Effector memory CD4-positive, alpha-beta T cell (primary cell): ENCODE measurements around the gene DCDC2.

Source experiments
- DNase-seq, 3 donors: peaks; one replicate each; pipeline ENCODE4 v3.0.0-alpha.2; 2020
- H3K27ac ChIP-seq: 2 replicates; pipeline ENCODE4 v1.7.0; 2013; ENCODE audit warnings: mild to moderate bottlenecking, low read length, moderate library complexity; ENCODE audit not compliant: insufficient read depth, poor library complexity, severe bottlenecking
- H3K27me3 ChIP-seq: replicated peaks from 2 replicates; pipeline ENCODE4 v1.7.0; 2013; ENCODE audit warnings: mild to moderate bottlenecking, low read length; ENCODE audit not compliant: insufficient read depth, control insufficient read depth, poor library complexity, severe bottlenecking
- H3K36me3 ChIP-seq: 2 replicates; pipeline ENCODE4 v1.7.0; 2013; ENCODE audit warnings: mild to moderate bottlenecking, low read length, moderate library complexity; ENCODE audit not compliant: control insufficient read depth, insufficient read depth
- H3K4me1 ChIP-seq: 2 replicates; pipeline ENCODE4 v1.7.0; 2013; ENCODE audit warnings: low read length, mild to moderate bottlenecking; ENCODE audit not compliant: control insufficient read depth, insufficient read depth, poor library complexity, severe bottlenecking
- H3K4me3 ChIP-seq: 2 replicates; pipeline ENCODE4 v1.7.0; 2013; ENCODE audit warnings: low read length, low read depth, mild to moderate bottlenecking; ENCODE audit not compliant: insufficient read depth, poor library complexity, severe bottlenecking
- H3K9me3 ChIP-seq: 2 replicates; pipeline ENCODE4 v1.7.0; 2013; ENCODE audit warnings: mild to moderate bottlenecking, low read length, moderate library complexity; ENCODE audit not compliant: control insufficient read depth

DCDC2 gene

DNA sequence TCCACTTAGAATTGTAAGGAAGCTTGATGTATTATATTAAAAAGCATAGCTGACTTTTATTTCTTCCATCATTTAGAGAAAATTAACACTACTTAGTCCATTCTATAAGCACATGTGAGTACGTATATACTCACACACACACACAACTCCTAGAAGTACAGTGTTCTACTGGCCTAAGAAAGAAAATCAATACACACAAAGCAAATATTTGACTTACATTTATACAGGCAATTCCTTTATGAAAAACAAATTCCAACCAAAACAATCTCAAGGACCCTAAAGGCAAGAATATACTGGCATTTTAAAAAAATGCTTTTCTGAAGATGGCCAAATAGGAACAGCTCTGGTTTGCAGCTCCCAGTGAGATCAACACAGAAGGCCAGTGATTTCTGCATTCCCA, 160.0 kb downstream of the DCDC2 start:
- Histone ChIP-seq H3K36me3 (no peaks in the 10 kb centered on the region), H3K4me3 (no peak overlapping the region), H3K4me1 (no peaks in the 10 kb centered on the region), H3K27ac (no peak overlapping the region), H3K9me3 (no peaks in the 10 kb centered on the region), H3K27me3 (no peaks in the 10 kb centered on the region)
- no peak for DNase-seq

DNA sequence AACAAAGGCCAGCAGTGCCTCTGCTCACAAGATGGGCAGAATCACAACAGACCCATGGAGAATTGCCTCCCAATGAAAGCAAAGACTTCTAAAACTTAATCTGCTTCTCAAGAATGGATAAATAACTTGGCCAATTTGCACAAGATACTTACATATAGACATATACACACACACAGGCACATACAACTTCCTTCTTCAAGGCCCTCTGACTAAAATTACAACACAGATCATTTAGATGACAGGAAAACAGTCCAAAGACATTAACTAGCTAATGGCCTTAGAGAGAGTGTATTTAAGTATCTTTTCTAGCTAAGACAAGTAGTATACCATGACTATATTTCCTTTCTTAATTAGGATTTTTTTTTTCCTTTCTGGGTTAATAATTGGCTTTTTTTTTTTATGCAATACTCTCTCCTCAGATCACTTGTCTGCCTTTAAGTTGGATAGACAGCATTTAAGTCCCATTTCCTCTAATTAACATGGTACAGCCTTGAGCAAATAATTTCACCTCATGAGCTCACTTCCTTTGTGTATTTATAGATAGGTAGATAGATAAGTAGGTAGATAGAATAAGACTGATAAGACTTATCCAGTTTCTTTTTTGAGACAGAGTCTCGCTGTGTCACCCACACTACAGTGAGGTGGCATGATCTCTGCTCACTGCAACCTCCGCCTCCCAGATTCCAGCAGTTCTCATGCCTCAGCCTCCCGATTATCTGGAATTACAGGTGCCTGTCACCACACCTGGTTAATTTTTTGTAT, 161.8 kb downstream of the DCDC2 start:
- DNase-seq, result no peak
- Histone ChIP-seq H3K4me1 (no peaks in the 10 kb centered on the region), H3K36me3 (no peaks in the 10 kb centered on the region), H3K27me3 (no peaks in the 10 kb centered on the region), H3K9me3 (no peaks in the 10 kb centered on the region), H3K4me3 (no peak overlapping the region), H3K27ac (no peak overlapping the region)

DNA sequence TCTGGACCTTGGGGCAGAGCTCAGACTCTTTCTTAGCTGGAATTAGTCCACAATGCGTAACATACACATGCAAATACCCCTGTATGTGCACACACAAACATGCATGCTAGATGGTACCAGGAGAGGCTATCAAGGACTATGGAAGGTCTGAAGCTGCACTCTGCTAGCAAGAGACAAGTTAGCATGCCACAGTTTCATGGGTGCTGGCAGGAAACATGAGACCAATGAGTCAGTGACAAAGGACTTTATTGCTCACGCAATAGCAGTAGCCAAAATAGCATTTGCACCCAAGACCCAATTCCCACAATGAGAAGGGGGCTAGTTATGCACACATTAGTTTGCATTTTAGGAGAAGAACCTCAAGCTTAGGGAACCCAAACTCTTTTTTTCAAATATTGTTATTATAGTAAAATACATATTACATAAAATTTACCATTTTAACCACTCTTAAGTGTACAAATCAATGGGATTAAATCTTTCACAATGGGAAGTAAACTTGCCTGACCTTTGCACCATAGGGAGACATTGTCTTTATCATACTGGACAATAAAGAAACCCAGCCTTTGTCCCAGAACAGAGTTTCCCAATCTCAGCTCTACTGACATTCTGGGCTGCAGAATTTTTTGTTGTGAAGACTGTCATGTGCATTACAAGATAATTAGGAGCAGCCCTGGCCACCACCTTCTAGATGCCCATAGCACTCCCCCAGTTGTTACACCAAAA, 162.7 kb downstream of the DCDC2 start:
- Histone ChIP-seq H3K27ac (no peak overlapping the region), H3K4me3 (no peak overlapping the region), H3K4me1 (no peaks in the 10 kb centered on the region), H3K9me3 (no peaks in the 10 kb centered on the region), H3K27me3 (no peaks in the 10 kb centered on the region), H3K36me3 (no peaks in the 10 kb centered on the region)
- DNase-seq, result no peak

DNA sequence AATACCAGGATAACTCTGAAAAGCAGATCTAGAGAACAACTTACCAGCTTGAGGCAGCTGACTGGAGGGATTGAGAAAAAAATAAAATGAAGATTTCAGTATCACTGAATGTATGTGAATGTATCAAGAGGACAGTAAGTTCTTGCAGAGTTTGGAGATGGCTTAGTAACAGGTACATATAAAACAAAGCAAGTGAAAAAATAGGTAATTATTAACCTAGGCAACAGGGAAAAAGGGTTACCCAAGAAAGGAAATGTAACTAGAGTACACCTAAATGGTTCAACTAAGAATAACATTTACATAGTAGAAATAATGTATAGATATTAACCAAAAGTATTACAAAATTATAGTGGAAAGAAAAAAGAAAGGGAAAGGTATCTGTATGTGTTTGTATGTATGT, 164.5 kb downstream of the DCDC2 start:
- H3K36me3 ChIP-seq, result no peaks in the 10 kb centered on the region
- DNase-seq, result no peak
- H3K4me1 ChIP-seq, result no peaks in the 10 kb centered on the region
- H3K9me3 ChIP-seq, result no peaks in the 10 kb centered on the region
- no peaks in the 10 kb centered on the region for H3K27me3 ChIP-seq
- H3K4me3 ChIP-seq, result no peak overlapping the region
- H3K27ac ChIP-seq, result no peak overlapping the region

DNA sequence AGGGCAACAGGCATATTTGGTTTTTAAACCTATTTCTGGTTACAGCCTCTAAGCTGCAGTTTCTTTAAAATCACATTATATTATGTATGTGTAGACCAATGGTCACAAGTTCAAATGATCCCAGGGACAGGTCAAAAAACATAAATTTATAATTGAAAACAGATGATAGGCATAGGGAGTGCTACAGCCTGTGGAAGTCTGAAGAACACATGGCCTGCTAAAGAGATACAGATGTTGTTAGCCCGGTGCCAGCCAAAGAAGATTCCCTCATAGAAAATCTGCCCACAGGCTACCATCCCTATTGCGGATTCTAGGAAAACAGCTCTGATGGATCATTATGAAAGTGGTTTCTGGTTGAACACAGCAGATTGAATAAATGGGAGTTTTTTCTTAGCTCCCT, 166.5 kb downstream of the DCDC2 start:
- no peak overlapping the region for H3K27ac ChIP-seq

DNA sequence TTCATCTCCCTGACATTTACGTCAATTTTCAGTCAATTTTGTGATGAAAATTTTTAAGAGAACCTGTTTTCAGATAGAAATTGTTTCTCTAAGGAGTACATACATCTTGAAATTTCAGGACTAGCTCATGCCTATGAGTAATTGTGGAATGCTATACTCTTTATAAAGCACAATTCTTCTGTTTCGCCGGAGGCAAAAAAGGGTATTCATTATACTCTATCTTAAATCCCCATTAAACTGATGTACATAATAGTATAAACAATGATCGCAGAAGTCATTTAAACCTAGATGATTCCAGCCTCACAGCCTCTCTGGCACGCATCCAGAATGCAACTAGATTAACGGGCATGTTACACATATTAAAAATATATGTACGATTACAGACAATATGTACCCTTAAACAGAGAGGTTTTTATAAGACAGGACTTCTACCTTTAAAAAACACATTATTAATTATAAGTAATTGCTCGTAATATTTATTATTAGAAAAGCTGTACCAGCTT, 169.2 kb downstream of the DCDC2 start:
- Histone ChIP-seq H3K9me3 (no peaks in the 10 kb centered on the region), H3K27me3 (no peaks in the 10 kb centered on the region), H3K36me3 (no peaks in the 10 kb centered on the region), H3K27ac (no peak overlapping the region), H3K4me1 (no peaks in the 10 kb centered on the region), H3K4me3 (no peak overlapping the region)
- DNase-seq, result no peak

More for the DNA sequence above, 166.5 kb downstream of the DCDC2 start:
- DNase-seq, result no peak
- no peaks in the 10 kb centered on the region for H3K27me3 ChIP-seq
- no peaks in the 10 kb centered on the region for H3K9me3 ChIP-seq
- no peaks in the 10 kb centered on the region for H3K36me3 ChIP-seq
- H3K4me1 ChIP-seq, result no peaks in the 10 kb centered on the region
- no peak overlapping the region for H3K4me3 ChIP-seq

DNA sequence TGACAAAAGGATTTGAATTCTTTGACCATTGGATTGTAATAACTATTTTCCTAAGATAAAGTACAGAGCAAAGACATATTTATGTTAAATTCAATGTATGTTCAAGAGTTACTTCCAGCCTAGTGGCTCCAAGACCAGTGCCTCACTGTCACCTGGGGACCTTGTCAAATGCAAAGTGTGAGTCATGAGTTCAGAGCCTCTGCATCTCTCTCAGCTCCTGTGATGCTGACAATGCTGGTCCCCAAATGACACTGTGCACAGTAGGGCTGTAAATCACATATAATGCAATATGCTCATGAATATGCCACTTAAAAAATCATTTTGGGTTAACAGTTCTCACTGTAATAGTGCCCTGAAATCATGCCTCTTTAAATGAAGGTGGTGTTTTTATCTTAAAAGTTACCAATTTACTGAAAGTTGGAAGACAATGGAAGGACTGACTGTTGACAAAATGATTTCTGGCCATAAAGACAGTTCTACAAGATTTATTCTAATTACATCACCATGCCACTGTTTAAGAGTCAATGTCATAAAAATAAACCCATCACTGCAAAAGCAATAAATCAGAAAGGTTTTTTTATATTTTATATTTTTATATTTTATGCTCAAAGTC, 169.8 kb downstream of the DCDC2 start:
- H3K27ac ChIP-seq, result no peak overlapping the region
- no peak for DNase-seq
- no peak overlapping the region for H3K4me3 ChIP-seq
- no peaks in the 10 kb centered on the region for H3K36me3 ChIP-seq
- no peaks in the 10 kb centered on the region for H3K9me3 ChIP-seq
- no peaks in the 10 kb centered on the region for H3K27me3 ChIP-seq
- no peaks in the 10 kb centered on the region for H3K4me1 ChIP-seq

DNA sequence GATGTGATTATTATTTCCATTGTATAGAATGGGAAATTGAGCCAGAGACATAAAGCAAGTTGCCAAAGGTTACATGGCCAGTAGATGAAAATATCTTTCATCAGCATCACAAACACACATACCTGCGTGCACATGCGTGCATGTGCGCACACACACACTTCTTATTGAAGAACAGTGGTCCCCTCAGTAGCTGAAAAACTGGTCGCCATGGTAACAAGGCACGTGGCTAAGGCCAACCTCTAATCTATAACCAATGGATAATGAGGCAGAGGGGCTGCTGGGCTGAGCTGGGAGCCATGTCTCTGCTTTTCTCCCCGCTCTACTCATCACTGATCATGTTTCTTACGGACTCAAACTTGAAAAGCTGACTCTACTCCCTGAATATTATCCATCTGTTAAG, 171.5 kb downstream of the DCDC2 start:
- Histone ChIP-seq H3K36me3 (no peaks in the 10 kb centered on the region), H3K9me3 (no peaks in the 10 kb centered on the region), H3K27me3 (no peaks in the 10 kb centered on the region), H3K27ac (no peak overlapping the region), H3K4me1 (no peaks in the 10 kb centered on the region), H3K4me3 (no peak overlapping the region)
- no peak for DNase-seq

DNA sequence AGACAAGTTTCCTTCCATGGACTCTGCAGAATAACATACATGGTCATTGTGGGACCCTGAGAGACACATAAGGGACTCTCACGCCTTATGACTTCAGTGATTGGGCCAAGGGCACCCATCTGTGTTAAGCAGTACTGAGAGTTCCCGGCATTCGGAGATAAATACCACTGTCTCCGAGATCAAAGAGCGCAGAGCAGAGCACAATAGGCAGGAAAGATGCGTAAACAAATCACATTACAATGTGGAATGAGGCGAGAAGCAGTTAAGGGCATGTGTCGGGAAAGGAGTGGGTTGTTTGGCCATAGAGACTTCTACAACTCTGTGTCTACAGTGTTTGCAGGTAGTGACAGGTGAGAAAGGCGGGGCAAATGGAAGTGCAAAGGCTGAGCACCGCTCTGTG, 174.3 kb downstream of the DCDC2 start:
- Histone ChIP-seq H3K4me3 (no peak overlapping the region), H3K27me3 (no peaks in the 10 kb centered on the region), H3K27ac (no peak overlapping the region), H3K9me3 (no peaks in the 10 kb centered on the region), H3K36me3 (no peaks in the 10 kb centered on the region), H3K4me1 (no peaks in the 10 kb centered on the region)
- DNase-seq, result no peak

DNA sequence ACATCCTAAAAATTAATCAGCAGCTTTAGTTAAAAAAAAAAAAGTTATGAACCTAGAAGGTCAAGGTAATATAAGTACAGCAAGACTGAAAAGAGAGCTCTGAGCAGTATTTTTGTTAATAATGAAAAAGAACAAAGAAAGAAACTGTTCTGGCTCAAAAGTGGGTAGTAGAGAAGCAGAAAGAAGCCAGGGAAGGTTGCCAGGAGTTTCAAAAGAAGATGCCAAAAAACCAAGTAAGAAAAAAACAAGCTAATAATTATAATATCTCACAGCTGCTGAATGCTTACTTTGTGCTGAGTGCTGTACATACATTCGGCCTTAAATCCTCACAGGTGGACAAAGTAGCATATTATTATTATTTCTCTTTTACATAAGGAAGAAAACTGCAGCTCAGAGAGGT, 200.0 kb downstream of the DCDC2 start:
- no peaks in the 10 kb centered on the region for H3K4me1 ChIP-seq
- H3K27ac ChIP-seq, result no peak overlapping the region
- no peaks in the 10 kb centered on the region for H3K27me3 ChIP-seq
- no peak for DNase-seq
- no peaks in the 10 kb centered on the region for H3K9me3 ChIP-seq
- no peaks in the 10 kb centered on the region for H3K36me3 ChIP-seq
- H3K4me3 ChIP-seq, result no peak overlapping the region
